GM12892 (cell line): Measurements from ENCODE around the gene LHX4.

ENCODE experiments used
- POLR2A ChIP-seq: IDR thresholded peaks from 2 replicates; pipeline ENCODE4 v1.6.1; 2011; ENCODE audit warnings: low read depth, low read length, control low read depth
- POLR2AphosphoS5 ChIP-seq: IDR thresholded peaks from 2 replicates; pipeline ENCODE4 v1.6.1; 2011; ENCODE audit warnings: low read depth, low read length, control low read depth

DNA sequence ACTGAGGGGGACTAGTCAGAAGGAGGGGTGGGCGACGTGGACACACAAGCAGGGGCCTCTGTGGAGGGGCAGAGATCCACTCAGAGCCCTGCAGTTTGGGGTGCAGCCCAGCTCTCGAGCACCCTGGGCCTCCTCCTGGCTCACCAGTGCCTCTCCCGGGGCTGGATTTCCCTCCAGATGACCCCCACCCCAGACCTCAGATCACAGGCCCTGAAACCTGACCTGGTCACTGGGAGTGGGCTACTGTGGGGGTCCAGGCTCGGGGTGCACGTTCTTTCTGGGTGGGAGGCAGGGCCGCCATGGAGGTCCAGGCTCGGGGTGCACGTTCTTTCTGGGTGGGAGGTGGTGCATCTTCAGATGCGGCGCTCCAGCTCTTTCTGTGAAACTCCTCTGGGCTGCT lies 10.3 kb upstream of the LHX4 start:
- TF ChIP-seq POLR2AphosphoS5 (no peak), POLR2A (no peak)
